ENCODE results near the gene RNMT. TPM values are rescaled to one million over a fixed set of nuclear protein-coding genes. Genes with fewer than 3 reads are reported as not detected.
"Not testable (repeated sequence)": the region's sequence is repeated elsewhere in the genome, so short reads cannot be mapped to it uniquely, and the experiment has no call there.

RNMT gene
- total RNA-seq, 2 experiments from 2014 or later: 17.3 to 35.6 TPM

DNA sequence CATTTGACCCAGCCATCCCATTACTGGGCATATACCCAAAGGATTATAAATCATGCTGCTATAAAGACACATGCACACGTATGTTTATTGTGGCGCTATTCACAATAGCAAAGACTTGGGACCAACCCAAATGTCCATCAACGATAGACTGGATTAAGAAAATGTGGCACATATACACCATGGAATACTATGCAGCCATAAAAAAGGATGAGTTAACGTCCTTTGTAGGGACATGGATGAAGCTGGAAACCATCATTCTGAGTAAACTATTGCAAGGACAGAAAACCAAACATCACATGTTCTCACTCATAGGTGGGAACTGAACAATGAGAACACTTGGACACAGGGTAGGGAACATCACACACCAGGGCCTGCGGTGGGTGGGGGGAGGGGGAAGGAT, 31.1 kb upstream of the RNMT start:
- H3K4me1 ChIP-seq (ENCODE audit: insufficient read depth, low read length, poor library complexity, severe bottlenecking); POLR2A ChIA-PET; H3K27ac ChIP-seq (ENCODE audit: low read depth, low read length, poor library complexity, severe bottlenecking); H3K4me3 ChIP-seq (ENCODE audit: low read depth, low read length, poor library complexity, severe bottlenecking); DNase-seq (ENCODE audit: low spot score); CTCF ChIA-PET (ENCODE audit: unreplicated experiment); BruUV-seq (replicated peaks); H3K4me2 ChIP-seq (ENCODE audit: low read length); H2AFZ ChIP-seq (ENCODE audit: low read length); H4K20me1 ChIP-seq (ENCODE audit: insufficient read depth, low read length); H3K9me2 ChIP-seq (ENCODE audit: insufficient read depth, low read length); intact Hi-C loops (cut with micrococcal nuclease; ENCODE audit: unreplicated experiment): not testable (repeated sequence)
- peaks cover 43% of the 10 kb centered on the region for H3K79me2 ChIP-seq (ENCODE audit: insufficient read depth, low read depth, low read length)
- peaks cover 15% of the 10 kb centered on the region for H3K9me3 ChIP-seq (ENCODE audit: low read length)
- H3K36me3 ChIP-seq (ENCODE audit: insufficient read depth, low read length): peaks cover 22% of the 10 kb centered on the region

DNA sequence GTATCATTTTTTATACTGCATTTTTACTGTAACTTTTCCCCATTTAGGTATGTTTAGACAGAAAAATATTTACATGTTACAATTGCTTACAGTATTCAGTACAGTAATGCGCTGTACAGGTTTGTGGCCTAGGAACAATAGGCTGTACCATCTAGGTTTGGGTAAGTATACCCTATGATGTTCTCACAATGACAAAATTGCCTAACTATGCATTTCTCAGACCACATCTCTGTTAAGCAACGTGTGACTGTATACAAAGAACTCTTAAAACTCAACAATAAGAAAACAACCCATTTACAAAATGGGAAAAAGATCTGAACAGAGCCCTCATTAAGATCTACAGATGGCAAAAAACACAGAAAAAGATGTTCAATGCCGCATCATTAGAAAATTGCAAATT, 29.5 kb upstream of the RNMT start:
- Histone ChIP-seq H3K9me3 (ENCODE audit: low read length) (peaks cover 31% of the 10 kb centered on the region), H4K20me1 (ENCODE audit: insufficient read depth, low read length) (no peaks in the 10 kb centered on the region), H3K36me3 (ENCODE audit: insufficient read depth, low read length) (peaks cover 36% of the 10 kb centered on the region), H3K79me2 (ENCODE audit: insufficient read depth, low read depth, low read length) (peaks cover 51% of the 10 kb centered on the region), H3K9me2 (ENCODE audit: insufficient read depth, low read length) (no peaks in the 10 kb centered on the region), H3K27ac (ENCODE audit: low read depth, low read length, poor library complexity, severe bottlenecking) (no peak overlapping the region), H2AFZ (ENCODE audit: low read length) (no peak overlapping the region), H3K4me3 (ENCODE audit: low read depth, low read length, poor library complexity, severe bottlenecking) (no peak overlapping the region), H3K4me2 (ENCODE audit: low read length) (no peak overlapping the region), H3K4me1 (ENCODE audit: insufficient read depth, low read length, poor library complexity, severe bottlenecking) (no peaks in the 10 kb centered on the region)
- ChIA-PET POLR2A (interaction anchor here (0.6 kb wide), 1 partner anchor 1227 kb away, joined by 3 read pairs; no protein-coding TSS in a partner anchor), CTCF (ENCODE audit: unreplicated experiment) (no interaction called here)
- no peak for TF ChIP-seq EZH2phosphoT487 (IDR thresholded peaks at IDR 0.05; ENCODE audit: borderline replicate concordance, low read depth, low read length)
- TF ChIP-seq, protein P1, sequence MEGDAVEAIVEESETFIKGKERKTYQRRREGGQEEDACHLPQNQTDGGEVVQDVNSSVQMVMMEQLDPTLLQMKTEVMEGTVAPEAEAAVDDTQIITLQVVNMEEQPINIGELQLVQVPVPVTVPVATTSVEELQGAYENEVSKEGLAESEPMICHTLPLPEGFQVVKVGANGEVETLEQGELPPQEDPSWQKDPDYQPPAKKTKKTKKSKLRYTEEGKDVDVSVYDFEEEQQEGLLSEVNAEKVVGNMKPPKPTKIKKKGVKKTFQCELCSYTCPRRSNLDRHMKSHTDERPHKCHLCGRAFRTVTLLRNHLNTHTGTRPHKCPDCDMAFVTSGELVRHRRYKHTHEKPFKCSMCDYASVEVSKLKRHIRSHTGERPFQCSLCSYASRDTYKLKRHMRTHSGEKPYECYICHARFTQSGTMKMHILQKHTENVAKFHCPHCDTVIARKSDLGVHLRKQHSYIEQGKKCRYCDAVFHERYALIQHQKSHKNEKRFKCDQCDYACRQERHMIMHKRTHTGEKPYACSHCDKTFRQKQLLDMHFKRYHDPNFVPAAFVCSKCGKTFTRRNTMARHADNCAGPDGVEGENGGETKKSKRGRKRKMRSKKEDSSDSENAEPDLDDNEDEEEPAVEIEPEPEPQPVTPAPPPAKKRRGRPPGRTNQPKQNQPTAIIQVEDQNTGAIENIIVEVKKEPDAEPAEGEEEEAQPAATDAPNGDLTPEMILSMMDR (conservative IDR thresholded peaks at IDR 0.05; ENCODE audit: low read length): no peak
- intact Hi-C loops (cut with micrococcal nuclease; ENCODE audit: unreplicated experiment): no loop called here
- DNase-seq (ENCODE audit: low spot score): no peak
- BruUV-seq (replicated peaks): no TSS peak

DNA sequence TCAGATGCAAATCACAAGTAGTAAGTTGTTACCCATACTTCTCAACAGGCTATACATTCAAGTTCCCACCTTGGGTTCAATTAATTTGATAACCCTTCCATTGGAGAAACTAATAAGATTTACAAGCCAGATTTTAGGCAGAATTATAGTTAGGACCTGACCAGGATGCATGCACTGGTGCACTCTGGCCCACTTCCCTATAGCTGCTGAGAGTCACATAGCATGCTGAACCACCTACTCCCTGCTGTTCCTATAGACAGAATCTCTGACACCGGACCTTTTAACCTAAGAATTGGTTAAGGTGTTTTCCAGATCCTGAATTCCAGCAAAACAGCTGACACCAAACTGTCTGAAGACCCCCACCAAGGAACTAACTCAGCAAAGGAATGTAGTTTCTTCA, 26.3 kb upstream of the RNMT start:
- peaks cover 62% of the 10 kb centered on the region for H3K9me3 ChIP-seq (ENCODE audit: low read length)
- ChIA-PET CTCF (ENCODE audit: unreplicated experiment) (no interaction called here), POLR2A (interaction anchor here (1.1 kb wide), 1 partner anchor 16 kb away, joined by 3 read pairs; no protein-coding TSS in a partner anchor)
- no peak overlapping the region for H3K4me2 ChIP-seq (ENCODE audit: low read length)
- no peaks in the 10 kb centered on the region for H3K9me2 ChIP-seq (ENCODE audit: insufficient read depth, low read length)
- H3K79me2 ChIP-seq (ENCODE audit: insufficient read depth, low read depth, low read length): peaks cover 73% of the 10 kb centered on the region
- TF ChIP-seq EZH2phosphoT487 (IDR thresholded peaks at IDR 0.05; ENCODE audit: borderline replicate concordance, low read depth, low read length): no peak
- TF ChIP-seq, protein P1 (conservative IDR thresholded peaks at IDR 0.05; ENCODE audit: low read length): no peak
- no peak overlapping the region for H2AFZ ChIP-seq (ENCODE audit: low read length)
- no peaks in the 10 kb centered on the region for H4K20me1 ChIP-seq (ENCODE audit: insufficient read depth, low read length)
- BruUV-seq (replicated peaks): no TSS peak
- H3K36me3 ChIP-seq (ENCODE audit: insufficient read depth, low read length): peaks cover 53% of the 10 kb centered on the region
- no peak overlapping the region for H3K27ac ChIP-seq (ENCODE audit: low read depth, low read length, poor library complexity, severe bottlenecking)
- DNase-seq (ENCODE audit: low spot score): peak; percentile 6
- no peak overlapping the region for H3K4me3 ChIP-seq (ENCODE audit: low read depth, low read length, poor library complexity, severe bottlenecking)
- no peaks in the 10 kb centered on the region for H3K4me1 ChIP-seq (ENCODE audit: insufficient read depth, low read length, poor library complexity, severe bottlenecking)
- intact Hi-C loops (cut with micrococcal nuclease; ENCODE audit: unreplicated experiment): no loop called here
